Naive B cell (primary cell): ENCODE measurements around the gene ADAM11. TPM values are rescaled to one million over a fixed set of nuclear protein-coding genes. Genes with fewer than 3 reads are reported as not detected.
"Not testable (repeated sequence)": the region's sequence is repeated elsewhere in the genome, so short reads cannot be mapped to it uniquely, and the experiment has no call there.

Experiments
- ATAC-seq, 2 donors: fragments of 150-1000 bp; cut with Tn5 transposase; 2 replicates each; pipeline ENCODE4 v1.10.0; 2021; ENCODE audit warnings: low read depth in 2 of 2, mild to moderate bottlenecking in 2 of 2, moderate library complexity in 2 of 2
- DNase-seq: peaks from one replicate; pipeline ENCODE4 v3.0.0; 2022
- H3K27ac Mint-ChIP-seq, 6 donors: one replicate each; pipeline ENCODE4 v1.8.0; 2020 to 2022; ENCODE audit warnings: mild to moderate bottlenecking in 6 of 6, mixed read lengths in 6 of 6, moderate library complexity in 5 of 6, inconsistent platforms in 2 of 6
- H3K27me3 Mint-ChIP-seq, 3 donors: one replicate each; pipeline ENCODE4 v1.8.0; 2021 to 2022; ENCODE audit warnings: mixed read lengths in 3 of 3, mild to moderate bottlenecking in 1 of 3
- H3K36me3 Mint-ChIP-seq, 2 donors: one replicate each; pipeline ENCODE4 v1.8.0; 2020 to 2022; ENCODE audit warnings: mixed read lengths in 2 of 2, inconsistent platforms in 1 of 2, mild to moderate bottlenecking in 1 of 2
- H3K4me1 Mint-ChIP-seq, 3 donors: one replicate each; pipeline ENCODE4 v1.8.0; 2020 to 2022; ENCODE audit warnings: mixed read lengths in 3 of 3, inconsistent platforms in 1 of 3, mild to moderate bottlenecking in 1 of 3, moderate library complexity in 1 of 3
- H3K4me3 Mint-ChIP-seq, 8 donors: one replicate each; pipeline ENCODE4 v1.8.0; 2020 to 2022; ENCODE audit warnings: mild to moderate bottlenecking in 8 of 8, mixed read lengths in 8 of 8, moderate library complexity in 8 of 8, inconsistent platforms in 2 of 8
- H3K9me3 Mint-ChIP-seq, 7 donors: one replicate each; pipeline ENCODE4 v1.8.0; 2020 to 2022; ENCODE audit warnings: mixed read lengths in 7 of 7, mild to moderate bottlenecking in 5 of 7, inconsistent platforms in 2 of 7, moderate library complexity in 1 of 7
- polyA plus RNA-seq, 6 donors: library from polyadenylated mRNA; unstranded; fragments of 300-500 nt; fragmentation: Illumina TruSeq; gene quantifications; one replicate each; pipeline ENCODE4 v1.2.3, GENCODE V29; 2021; ENCODE audit warnings: low read depth in 6 of 6

Gene ADAM11
- polyA plus RNA-seq, 6 donors from 2014 or later, result 0.13 TPM; not detected in 5

DNA sequence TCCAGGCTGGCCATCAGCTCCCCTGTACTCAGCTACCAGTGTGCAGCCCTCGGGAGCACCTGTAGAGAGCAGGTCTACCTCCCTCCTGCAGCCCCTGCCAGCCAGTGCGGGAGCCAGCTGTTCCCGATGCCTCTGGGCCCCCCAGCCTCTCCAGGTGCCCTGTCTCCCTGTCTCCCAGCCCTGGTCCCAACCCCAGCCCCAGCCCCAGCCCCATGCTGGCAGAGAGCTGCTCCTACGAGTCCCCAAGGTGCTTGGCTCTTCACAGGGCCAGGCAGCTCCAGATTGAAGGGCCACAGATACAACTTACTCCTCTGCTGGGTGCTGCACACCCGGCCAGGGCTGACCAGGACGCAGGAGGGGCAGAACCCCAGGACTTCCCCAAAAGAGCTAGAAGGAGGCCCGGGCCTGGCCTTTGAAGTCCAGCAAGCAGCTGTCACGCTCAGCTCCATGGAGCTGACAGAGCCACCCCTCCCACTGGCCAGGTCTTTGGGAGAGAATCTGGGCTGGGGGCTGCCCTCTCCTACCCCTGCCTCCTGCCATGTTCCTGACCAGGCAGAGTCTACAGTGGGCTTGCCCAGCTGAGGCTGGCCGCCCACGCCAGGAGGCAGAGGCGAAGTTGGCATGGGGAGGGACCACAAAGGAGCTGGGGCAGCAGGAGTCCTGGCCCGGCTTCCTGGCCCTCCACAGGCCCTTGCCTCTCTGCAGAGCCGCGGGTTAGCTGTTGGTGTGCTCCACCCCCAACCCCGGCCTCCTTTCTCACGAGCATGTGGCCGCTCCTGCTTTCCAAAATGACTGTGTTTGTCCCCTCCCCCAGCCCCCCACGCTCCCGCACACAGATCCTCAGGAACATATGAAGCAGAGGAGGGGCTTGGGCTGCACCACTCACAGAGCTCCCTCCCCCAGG, 9.5 kb upstream of the ADAM11 start:
- Mint-ChIP-seq H3K27me3 (peaks cover 0 to 6% (median 5%) of the 10 kb centered on the region in 3 donors), H3K4me1 (peaks cover 0 to 2% (median 0%) of the 10 kb centered on the region in 3 donors), H3K9me3 (peaks cover 0 to 3% (median 0%) of the 10 kb centered on the region in 7 donors), H3K4me3 (no peak overlapping the region), H3K27ac (no peak overlapping the region), H3K36me3 (peaks cover 0 to 5% of the 10 kb centered on the region in 2 donors)
- DNase-seq (no peak), ATAC-seq (no peak)

DNA sequence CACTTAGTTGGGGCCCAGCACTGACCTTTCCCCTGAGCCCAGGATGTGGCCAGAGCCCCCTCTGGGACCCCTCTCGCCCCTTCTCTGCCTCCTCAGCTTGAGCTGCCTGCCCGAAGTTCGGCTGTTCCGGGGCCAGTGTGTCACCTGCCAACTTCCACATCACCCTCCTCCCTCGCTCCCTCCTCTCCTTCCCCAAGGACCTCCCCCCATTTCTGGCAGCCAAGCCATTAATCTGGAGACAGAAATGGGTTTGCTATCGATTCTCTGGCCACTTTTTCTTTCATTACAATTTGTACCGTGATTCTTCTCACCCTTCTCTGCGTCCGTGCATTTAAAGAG, 8.8 kb upstream of the ADAM11 start:
- Mint-ChIP-seq H3K9me3 (peaks cover 0 to 3% (median 0%) of the 10 kb centered on the region in 7 donors), H3K27ac (peak overlapping the region in 1 of 6 donors; percentile 63), H3K4me1 (peaks cover 0 to 2% (median 0%) of the 10 kb centered on the region in 3 donors), H3K27me3 (peaks cover 0 to 7% (median 6%) of the 10 kb centered on the region in 3 donors), H3K36me3 (peaks cover 0 to 5% of the 10 kb centered on the region in 2 donors), H3K4me3 (no peak overlapping the region)
- ATAC-seq (no peak), DNase-seq (no peak)

DNA sequence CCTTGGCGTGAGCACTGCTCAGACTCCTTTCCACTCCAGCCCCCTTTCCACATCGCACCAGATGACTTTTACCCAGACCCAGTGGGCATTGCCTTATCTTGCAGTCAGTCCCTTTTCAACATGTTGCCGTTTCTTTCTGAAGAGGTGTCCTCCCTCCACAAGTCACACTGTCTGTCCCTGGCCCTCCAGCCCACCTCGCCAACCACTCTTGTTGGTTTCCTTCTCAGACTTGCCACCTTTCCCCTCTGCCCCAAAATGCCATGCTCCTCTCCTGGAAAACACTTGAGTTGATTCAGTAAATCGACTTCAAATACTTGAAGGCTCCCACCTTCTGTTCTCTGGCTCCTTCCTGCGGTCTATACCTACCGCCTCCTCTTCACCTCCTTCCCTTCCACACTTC, 7.5 kb upstream of the ADAM11 start:
- Mint-ChIP-seq H3K4me3 (peak overlapping the region in 1 of 8 donors; percentile 22), H3K9me3 (peaks cover 0 to 3% (median 0%) of the 10 kb centered on the region in 7 donors), H3K27me3 (peaks cover 0 to 7% (median 6%) of the 10 kb centered on the region in 3 donors), H3K36me3 (peaks cover 0 to 5% of the 10 kb centered on the region in 2 donors), H3K4me1 (peaks cover 0 to 2% (median 0%) of the 10 kb centered on the region in 3 donors), H3K27ac (peak overlapping the region in 1 of 6 donors; percentile 94)
- DNase-seq, result no peak
- no peak for ATAC-seq

DNA sequence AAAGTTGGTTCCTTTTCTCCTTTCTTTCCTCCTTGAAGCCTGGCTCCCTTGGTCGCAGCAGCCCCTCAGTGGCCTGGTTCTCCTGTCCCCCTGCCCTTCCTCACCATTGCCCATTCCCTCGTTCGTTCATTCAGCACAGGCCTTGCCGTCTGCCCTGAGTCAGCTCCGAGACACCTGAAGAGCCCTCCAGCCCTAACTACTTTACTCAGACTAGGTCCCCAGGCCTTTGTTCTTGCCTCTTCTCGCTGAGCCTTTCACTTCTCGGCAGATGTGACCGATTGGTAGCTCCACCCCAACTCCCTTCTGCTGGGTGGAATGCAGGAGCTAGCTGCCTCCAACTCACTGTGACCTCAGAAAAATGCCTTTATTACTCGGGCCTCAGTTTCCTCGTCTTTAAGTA, 7.0 kb upstream of the ADAM11 start:
- H3K36me3 Mint-ChIP-seq, result peaks cover 0 to 5% of the 10 kb centered on the region in 2 donors
- H3K27me3 Mint-ChIP-seq, result peaks cover 0 to 7% (median 6%) of the 10 kb centered on the region in 3 donors
- peaks cover 0 to 3% (median 0%) of the 10 kb centered on the region in 7 donors for H3K9me3 Mint-ChIP-seq

DNA sequence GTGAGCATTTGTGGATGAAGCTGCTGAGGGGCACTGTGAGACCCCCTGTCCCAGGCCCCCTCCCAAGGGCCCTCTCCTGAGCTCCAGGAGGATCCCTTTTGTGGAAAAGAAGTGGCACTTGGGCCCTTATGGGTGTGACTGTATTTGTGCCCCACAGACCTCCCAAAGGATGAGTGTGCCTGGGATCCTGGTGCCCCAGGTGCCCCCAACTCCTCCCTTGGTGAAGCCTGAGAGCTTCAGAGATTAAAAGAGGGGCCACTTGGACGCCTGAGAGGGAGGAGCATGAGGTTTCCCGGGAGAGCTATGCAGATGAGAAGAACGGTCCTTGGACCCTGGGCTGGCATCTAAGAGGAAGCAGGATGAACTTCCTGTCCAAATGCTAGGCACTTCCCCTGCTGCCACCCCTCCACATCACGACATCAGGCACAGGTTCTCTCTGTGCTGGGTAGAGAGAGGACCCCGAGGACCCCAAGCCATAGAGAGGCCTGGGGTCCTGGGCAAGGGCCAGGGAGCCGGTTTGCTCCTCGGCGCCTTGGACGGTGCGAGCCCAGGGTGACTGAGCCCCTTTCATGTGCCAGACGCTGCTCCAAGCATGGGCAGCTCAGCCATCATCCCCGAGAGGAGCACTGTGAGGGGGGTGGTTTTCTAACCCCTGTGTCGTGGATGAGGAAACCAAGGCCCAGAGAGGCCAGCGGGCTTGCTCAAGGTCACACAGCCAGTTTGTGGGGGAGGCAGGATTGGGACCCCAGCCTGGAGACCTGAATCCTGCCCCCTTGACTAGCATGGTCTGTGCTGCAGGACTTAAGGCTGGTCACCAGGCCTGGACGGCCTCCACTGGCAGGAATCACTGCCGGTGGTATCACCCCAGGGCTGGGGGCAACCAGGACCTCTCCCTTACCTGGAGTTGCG, 5.6 kb upstream of the ADAM11 start:
- Mint-ChIP-seq H3K36me3 (peaks cover 0 to 5% of the 10 kb centered on the region in 2 donors), H3K27ac (no peak overlapping the region), H3K4me3 (no peak overlapping the region)

More for the DNA sequence above, 7.0 kb upstream of the ADAM11 start:
- Mint-ChIP-seq H3K27ac (peak overlapping the region in 1 of 6 donors; percentile 3), H3K4me1 (peaks cover 0 to 2% (median 0%) of the 10 kb centered on the region in 3 donors), H3K4me3 (no peak overlapping the region)
- ATAC-seq (no peak), DNase-seq (no peak)

DNA sequence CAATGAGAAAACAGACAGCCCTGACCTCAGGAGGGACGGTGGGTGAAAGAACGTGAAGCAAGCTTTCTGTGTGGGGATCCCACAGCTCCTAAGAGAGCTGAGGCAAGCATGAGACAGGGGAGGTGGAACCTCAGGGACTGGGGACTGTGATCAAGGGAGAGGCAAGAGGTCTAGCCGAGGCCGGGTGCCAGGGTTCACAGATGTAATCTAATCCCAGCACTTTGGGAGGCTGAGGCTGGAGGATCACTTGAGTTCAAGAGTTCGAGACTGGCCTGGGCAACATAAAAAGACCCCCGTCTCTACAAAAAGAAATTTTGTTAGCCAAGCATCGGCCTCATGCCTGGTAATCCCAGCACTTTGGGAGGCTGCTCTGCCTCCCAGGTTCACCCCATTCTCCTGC, 4.5 kb upstream of the ADAM11 start:
- Mint-ChIP-seq H3K9me3 (peaks cover 0 to 3% (median 0%) of the 10 kb centered on the region in 7 donors), H3K36me3 (peaks cover 0 to 5% of the 10 kb centered on the region in 2 donors), H3K27ac (peak overlapping the region in 1 of 6 donors; percentile 29), H3K27me3 (peaks cover 5 to 23% (median 21%) of the 10 kb centered on the region in 3 donors), H3K4me3 (no peak overlapping the region), H3K4me1 (peaks cover 4 to 7% (median 4%) of the 10 kb centered on the region in 3 donors)
- ATAC-seq (no peak), DNase-seq (no peak)

More for the DNA sequence above, 5.6 kb upstream of the ADAM11 start:
- no peak for ATAC-seq
- DNase-seq, result no peak
- peaks cover 4 to 6% (median 5%) of the 10 kb centered on the region in 3 donors for H3K4me1 Mint-ChIP-seq
- peaks cover 0 to 3% (median 0%) of the 10 kb centered on the region in 7 donors for H3K9me3 Mint-ChIP-seq
- H3K27me3 Mint-ChIP-seq, result peaks cover 5 to 21% (median 19%) of the 10 kb centered on the region in 3 donors

DNA sequence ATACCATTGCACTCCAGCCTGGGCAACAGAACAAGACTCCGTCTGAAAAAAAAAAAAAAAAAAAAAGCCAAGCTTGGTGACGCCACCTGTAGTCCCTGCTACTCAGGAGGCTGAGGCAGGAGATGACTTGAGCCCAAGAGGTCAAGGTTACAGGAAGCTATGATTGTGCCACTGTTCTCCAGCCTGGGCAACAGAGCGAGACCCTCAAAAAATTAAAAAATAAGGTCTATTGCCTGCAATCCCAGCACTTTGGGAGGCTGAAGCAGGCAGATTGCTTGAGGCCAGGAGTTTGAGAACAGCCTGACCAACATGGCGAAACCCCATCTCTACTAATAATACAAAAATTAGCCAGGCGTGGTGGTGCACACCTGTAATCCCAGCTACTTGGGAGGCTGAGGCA, 3.6 kb upstream of the ADAM11 start:
- H3K27me3 Mint-ChIP-seq, result peaks cover 5 to 24% (median 23%) of the 10 kb centered on the region in 3 donors
- DNase-seq, H3K4me3 Mint-ChIP-seq, H3K9me3 Mint-ChIP-seq, H3K36me3 Mint-ChIP-seq, H3K27ac Mint-ChIP-seq, H3K4me1 Mint-ChIP-seq, ATAC-seq: not testable (repeated sequence)

DNA sequence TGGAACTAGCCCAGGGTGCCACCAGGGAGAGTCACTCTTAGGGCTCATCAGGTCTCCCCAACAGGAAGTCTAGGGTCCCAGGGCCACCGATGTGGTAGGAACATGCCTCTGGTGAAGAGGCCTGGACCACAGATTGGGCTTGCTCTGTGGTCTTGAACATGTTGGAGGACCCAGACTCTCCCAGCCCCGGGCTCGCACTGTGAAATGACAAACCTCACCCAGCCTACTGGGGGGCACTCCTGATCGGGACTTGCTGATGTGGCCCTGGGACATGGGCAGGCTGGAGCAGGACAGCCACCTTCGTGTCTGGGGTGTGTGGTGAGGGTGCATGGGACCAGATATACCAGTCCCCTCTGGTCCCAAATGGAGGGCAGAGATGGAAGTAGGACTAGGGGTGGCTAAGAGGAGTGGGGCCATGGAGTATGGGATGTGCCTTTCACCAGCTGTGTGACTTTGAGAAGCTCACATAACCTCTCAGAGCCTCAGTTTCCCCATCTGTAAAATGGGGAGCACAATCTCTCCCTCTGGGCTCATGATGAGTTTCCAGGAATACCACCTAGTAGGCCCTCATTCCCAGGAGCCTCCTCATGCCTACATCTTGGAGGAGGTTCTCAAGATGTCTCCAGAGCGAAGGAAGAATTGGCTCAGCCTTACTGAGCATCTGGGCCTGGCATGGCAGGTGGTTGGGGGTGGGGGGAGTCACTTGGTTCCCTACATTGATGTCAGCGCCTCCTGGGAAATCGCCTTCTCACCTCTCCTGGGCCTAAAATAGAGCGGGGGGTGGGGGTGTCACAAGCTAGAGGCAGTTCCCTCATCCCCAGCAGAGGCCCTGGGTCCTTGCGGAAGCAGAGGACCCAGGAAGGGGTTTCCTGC, 1.5 kb upstream of the ADAM11 start:
- ATAC-seq (no peak), DNase-seq (no peak)
- Mint-ChIP-seq H3K4me1 (peaks cover 4 to 7% (median 4%) of the 10 kb centered on the region in 3 donors), H3K36me3 (no peaks in the 10 kb centered on the region), H3K27ac (no peak overlapping the region), H3K9me3 (peaks cover 0 to 3% (median 0%) of the 10 kb centered on the region in 7 donors), H3K27me3 (peaks cover 15 to 44% (median 39%) of the 10 kb centered on the region in 3 donors), H3K4me3 (peak overlapping the region in 4 of 8 donors; percentile 30 to 74 (median 56))

DNA sequence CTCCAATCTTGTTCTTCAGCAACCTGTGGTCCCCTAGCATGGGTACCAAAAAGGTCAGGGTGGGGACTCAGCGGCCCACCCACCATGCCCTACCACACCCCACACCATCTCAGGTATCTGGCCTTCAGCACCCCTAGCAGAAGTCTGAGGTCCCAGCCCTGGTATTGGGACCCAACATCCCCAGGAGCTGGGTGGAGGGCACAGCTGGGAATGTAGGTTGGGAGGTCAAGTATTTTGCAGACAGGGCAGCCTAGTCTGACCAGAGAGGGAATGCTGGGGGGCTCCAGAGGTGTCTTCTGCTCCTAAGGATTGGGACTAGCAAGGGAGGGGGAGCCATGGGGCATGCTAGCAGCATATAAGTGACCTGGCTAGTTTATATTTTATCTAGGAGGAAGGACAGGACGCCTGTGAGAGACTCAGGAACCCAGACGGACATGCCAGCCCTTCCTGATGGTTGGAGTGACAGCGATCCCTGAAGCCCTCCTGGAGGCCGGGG, 822 bp upstream of the ADAM11 start:
- Mint-ChIP-seq H3K4me3 (peak overlapping the region; percentile 30 to 80 (median 72)), H3K27me3 (peaks cover 15 to 50% (median 39%) of the 10 kb centered on the region in 3 donors), H3K27ac (peak overlapping the region in 1 of 6 donors; percentile 36), H3K36me3 (no peaks in the 10 kb centered on the region), H3K4me1 (peaks cover 4 to 7% (median 4%) of the 10 kb centered on the region in 3 donors), H3K9me3 (peaks cover 0 to 3% (median 0%) of the 10 kb centered on the region in 7 donors)
- DNase-seq (no peak), ATAC-seq (no peak)

DNA sequence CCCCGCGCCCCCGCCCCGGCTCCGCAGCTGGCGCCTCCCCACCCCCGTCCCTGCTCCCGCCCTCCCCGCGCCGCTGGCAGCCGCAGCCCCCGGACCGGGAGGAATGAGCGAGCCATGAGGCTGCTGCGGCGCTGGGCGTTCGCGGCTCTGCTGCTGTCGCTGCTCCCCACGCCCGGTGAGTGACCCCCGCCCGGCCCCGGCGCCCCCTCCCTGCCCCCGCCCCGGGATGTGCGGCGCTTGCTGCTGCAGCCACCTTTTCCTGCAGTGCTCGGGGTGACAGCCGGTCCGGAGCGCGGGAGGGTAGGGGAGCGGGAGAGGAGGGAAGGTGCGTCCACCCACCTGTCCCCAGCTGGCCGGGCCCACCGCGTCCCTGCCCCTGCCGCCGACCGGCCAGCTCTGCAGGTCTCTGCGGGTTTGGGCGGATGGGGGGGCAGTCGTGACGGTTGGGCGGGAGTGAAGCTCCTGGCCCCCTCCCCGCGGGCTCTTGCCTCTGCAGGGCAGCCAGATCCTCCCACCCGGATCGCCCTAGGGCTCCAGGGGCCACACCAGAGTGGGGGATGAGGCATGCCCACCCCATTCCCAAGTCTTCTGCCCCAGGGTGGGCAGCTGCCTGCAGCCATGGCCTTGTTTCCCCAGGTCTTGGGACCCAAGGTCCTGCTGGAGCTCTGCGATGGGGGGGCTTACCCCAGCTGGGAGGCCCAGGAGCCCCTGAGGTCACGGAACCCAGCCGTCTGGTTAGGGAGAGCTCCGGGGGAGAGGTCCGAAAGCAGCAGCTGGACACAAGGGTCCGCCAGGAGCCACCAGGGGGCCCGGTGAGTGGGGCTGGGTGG, 513 bp downstream of the ADAM11 start:
- H3K4me1 Mint-ChIP-seq, result peaks cover 4 to 7% (median 4%) of the 10 kb centered on the region in 3 donors
- no peaks in the 10 kb centered on the region for H3K36me3 Mint-ChIP-seq
- no peak for DNase-seq
- H3K27ac Mint-ChIP-seq, result no peak overlapping the region
- peak overlapping the region in 4 of 8 donors; percentile 25 to 74 (median 56) for H3K4me3 Mint-ChIP-seq
- peaks cover 15 to 52% (median 33%) of the 10 kb centered on the region in 3 donors for H3K27me3 Mint-ChIP-seq
- peak; percentile 20 to 23 for ATAC-seq
- no peaks in the 10 kb centered on the region for H3K9me3 Mint-ChIP-seq

DNA sequence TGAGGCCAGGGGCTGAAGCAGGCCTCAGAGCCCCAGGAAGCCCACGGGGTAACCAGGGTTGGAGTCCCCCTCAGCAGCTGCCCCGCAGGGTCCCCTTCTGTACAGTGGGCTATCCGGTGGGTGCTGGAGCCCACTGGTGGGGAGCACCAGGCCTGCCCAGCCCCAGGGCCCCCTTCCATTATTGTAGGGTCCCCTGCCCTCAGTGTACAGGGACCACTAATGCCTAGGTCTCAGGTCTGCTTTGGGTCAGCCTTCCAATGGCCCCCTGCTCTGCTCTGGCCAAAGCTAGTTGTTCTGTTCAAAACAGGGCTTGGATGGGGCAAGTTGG, 1.1 kb downstream of the ADAM11 start:
- no peak for ATAC-seq
- peak overlapping the region in 3 of 8 donors; percentile 25 to 57 (median 56) for H3K4me3 Mint-ChIP-seq
- no peak for DNase-seq
- H3K27me3 Mint-ChIP-seq, result peaks cover 15 to 54% (median 32%) of the 10 kb centered on the region in 3 donors
- H3K9me3 Mint-ChIP-seq, result no peaks in the 10 kb centered on the region
- no peak overlapping the region for H3K27ac Mint-ChIP-seq
- H3K4me1 Mint-ChIP-seq, result peaks cover 4 to 7% (median 4%) of the 10 kb centered on the region in 3 donors
- H3K36me3 Mint-ChIP-seq, result no peaks in the 10 kb centered on the region
